Measurements from ENCODE around the gene LRRC52. TPM values are rescaled to one million over a fixed set of nuclear protein-coding genes. Genes with fewer than 3 reads are reported as not detected.

The LRRC52 gene
- total and polyA plus RNA-seq, 2 of the 13 experiments (the other 11 are each of a cell fraction or from before 2014, with no cell fraction given), result not detected

DNA sequence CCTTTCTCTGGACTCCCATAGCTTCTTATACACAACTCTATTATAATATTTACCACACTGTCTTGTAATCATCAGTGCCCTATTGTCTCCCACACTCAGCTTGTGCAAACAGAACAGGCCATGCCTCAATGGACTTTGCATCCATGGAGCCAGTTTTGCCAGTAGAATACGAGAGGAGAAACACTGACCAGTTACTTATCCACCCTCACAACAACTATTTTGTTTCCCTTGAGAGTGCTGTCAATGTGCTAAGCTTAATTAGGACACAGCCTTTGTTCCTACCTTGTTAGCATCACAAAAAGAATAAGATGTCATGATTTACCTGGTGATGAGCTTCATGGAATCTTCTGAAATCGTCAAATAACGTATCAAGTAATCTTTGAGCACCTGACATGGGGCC lies 18.1 kb upstream of the LRRC52 start (continued):
- no peak for TF ChIP-seq XBP1 (CRISPR knock-in tag; IDR thresholded peaks at IDR 0.05)
- TF ChIP-seq MYC (CRISPR knock-in tag; IDR thresholded peaks at IDR 0.05; ENCODE audit: borderline replicate concordance), result no peak
- TF ChIP-seq SAFB2 (CRISPR knock-in tag; IDR thresholded peaks at IDR 0.05; ENCODE audit: borderline replicate concordance, low read depth), result no peak
- TF ChIP-seq ZNF256 (CRISPR knock-in tag; conservative IDR thresholded peaks at IDR 0.05), result no peak
- no peak for TF ChIP-seq SCMH1 (CRISPR knock-in tag; IDR thresholded peaks at IDR 0.05; ENCODE audit: borderline replicate concordance)
- TF ChIP-seq HMG20A (CRISPR knock-in tag; IDR thresholded peaks at IDR 0.05; ENCODE audit: borderline replicate concordance), result peak; percentile 70; the same call in 1 of the 2 replicates
- TF ChIP-seq ZFP36L1 (CRISPR knock-in tag; IDR thresholded peaks at IDR 0.05), result no peak
- TF ChIP-seq IKZF5 (CRISPR knock-in tag; IDR thresholded peaks at IDR 0.05), result no peak
- no peak for TF ChIP-seq KLF9 (CRISPR knock-in tag; IDR thresholded peaks at IDR 0.05; ENCODE audit: low read depth)
- TF ChIP-seq SOX13 (IDR thresholded peaks at IDR 0.05), result peak; percentile 88
- peak in 1 of 2 experiments; percentile 97; a peak in 2 of 4 replicates for TF ChIP-seq SOX13 (CRISPR knock-in tag; conservative IDR thresholded peaks at IDR 0.05 in 1 of 2, IDR thresholded peaks at IDR 0.05 in 1 of 2)
- TF ChIP-seq, protein P1, sequence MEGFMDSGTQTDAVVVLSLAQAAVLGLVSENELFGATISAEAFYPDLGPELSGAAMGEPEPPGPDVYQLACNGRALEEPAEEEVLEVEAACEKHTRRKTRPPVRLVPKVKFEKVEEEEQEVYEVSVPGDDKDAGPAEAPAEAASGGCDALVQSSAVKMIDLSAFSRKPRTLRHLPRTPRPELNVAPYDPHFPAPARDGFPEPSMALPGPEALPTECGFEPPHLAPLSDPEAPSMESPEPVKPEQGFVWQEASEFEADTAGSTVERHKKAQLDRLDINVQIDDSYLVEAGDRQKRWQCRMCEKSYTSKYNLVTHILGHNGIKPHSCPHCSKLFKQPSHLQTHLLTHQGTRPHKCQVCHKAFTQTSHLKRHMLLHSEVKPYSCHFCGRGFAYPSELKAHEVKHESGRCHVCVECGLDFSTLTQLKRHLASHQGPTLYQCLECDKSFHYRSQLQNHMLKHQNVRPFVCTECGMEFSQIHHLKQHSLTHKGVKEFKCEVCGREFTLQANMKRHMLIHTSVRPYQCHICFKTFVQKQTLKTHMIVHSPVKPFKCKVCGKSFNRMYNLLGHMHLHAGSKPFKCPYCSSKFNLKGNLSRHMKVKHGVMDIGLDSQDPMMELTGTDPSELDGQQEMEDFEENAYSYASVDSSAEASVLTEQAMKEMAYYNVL (CRISPR knock-in tag; IDR thresholded peaks at IDR 0.05; ENCODE audit: borderline replicate concordance), result 0 out of 2 replicates have a peak, but pooled peaks have one; percentile 18
- TF ChIP-seq ZNF136 (CRISPR knock-in tag; IDR thresholded peaks at IDR 0.05; ENCODE audit: low read depth), result no peak
- no peak for TF ChIP-seq ZBTB7B (CRISPR knock-in tag; IDR thresholded peaks at IDR 0.05)
- TF ChIP-seq, protein P2, sequence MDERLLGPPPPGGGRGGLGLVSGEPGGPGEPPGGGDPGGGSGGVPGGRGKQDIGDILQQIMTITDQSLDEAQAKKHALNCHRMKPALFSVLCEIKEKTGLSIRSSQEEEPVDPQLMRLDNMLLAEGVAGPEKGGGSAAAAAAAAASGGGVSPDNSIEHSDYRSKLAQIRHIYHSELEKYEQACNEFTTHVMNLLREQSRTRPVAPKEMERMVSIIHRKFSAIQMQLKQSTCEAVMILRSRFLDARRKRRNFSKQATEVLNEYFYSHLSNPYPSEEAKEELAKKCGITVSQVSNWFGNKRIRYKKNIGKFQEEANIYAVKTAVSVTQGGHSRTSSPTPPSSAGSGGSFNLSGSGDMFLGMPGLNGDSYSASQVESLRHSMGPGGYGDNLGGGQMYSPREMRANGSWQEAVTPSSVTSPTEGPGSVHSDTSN (CRISPR knock-in tag; IDR thresholded peaks at IDR 0.05), result no peak
- TF ChIP-seq ZNF207 (IDR thresholded peaks at IDR 0.05; ENCODE audit: borderline replicate concordance), result no peak
- no peak for TF ChIP-seq HDAC6 (IDR thresholded peaks at IDR 0.05; ENCODE audit: low read depth, low read length)
- no peak for TF ChIP-seq ZBTB26 (CRISPR knock-in tag; IDR thresholded peaks at IDR 0.05; ENCODE audit: borderline replicate concordance)
- TF ChIP-seq ZNF672 (CRISPR knock-in tag; IDR thresholded peaks at IDR 0.05), result no peak
- TF ChIP-seq, protein P3, sequence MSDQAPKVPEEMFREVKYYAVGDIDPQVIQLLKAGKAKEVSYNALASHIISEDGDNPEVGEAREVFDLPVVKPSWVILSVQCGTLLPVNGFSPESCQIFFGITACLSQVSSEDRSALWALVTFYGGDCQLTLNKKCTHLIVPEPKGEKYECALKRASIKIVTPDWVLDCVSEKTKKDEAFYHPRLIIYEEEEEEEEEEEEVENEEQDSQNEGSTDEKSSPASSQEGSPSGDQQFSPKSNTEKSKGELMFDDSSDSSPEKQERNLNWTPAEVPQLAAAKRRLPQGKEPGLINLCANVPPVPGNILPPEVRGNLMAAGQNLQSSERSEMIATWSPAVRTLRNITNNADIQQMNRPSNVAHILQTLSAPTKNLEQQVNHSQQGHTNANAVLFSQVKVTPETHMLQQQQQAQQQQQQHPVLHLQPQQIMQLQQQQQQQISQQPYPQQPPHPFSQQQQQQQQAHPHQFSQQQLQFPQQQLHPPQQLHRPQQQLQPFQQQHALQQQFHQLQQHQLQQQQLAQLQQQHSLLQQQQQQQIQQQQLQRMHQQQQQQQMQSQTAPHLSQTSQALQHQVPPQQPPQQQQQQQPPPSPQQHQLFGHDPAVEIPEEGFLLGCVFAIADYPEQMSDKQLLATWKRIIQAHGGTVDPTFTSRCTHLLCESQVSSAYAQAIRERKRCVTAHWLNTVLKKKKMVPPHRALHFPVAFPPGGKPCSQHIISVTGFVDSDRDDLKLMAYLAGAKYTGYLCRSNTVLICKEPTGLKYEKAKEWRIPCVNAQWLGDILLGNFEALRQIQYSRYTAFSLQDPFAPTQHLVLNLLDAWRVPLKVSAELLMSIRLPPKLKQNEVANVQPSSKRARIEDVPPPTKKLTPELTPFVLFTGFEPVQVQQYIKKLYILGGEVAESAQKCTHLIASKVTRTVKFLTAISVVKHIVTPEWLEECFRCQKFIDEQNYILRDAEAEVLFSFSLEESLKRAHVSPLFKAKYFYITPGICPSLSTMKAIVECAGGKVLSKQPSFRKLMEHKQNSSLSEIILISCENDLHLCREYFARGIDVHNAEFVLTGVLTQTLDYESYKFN (CRISPR knock-in tag; conservative IDR thresholded peaks at IDR 0.05), result peak; percentile 90
- no peak for TF ChIP-seq ZNF782 (CRISPR knock-in tag; IDR thresholded peaks at IDR 0.05; ENCODE audit: borderline replicate concordance)

All from HepG2 (cell line).